ENCODE results near the gene WFDC6. TPM values are rescaled to one million over a fixed set of nuclear protein-coding genes. Genes with fewer than 3 reads are reported as not detected.

Gene WFDC6
- total RNA-seq, 1 experiment from 2014 or later: not detected

GRCh38 chr20:45523821-45524220 lies 15.5 kb downstream of the WFDC6 start:
- no CpG with 5 or more reads among the region's 1 CpG for WGBS (ENCODE audit: extremely low coverage, insufficient read length, low lambda C conversion rate)
- no peak overlapping the region for H3K23ac ChIP-seq (ENCODE audit: insufficient read length, low read depth, low read length)
- no peaks in the 10 kb centered on the region for H3K9me3 ChIP-seq (ENCODE audit: control insufficient read depth, low read depth, low read length)
- no peaks in the 10 kb centered on the region for H3K79me1 ChIP-seq (ENCODE audit: insufficient read depth, low read depth, low read length, poor library complexity, severe bottlenecking)
- DNase-seq: no peak
- no peak overlapping the region for H2BK20ac ChIP-seq (ENCODE audit: low read depth, low read length, poor library complexity, severe bottlenecking)
- no peak overlapping the region for H4K5ac ChIP-seq (ENCODE audit: insufficient read length, low read depth, low read length)
- H3K27me3 ChIP-seq (ENCODE audit: insufficient read depth, low read length): no peaks in the 10 kb centered on the region
- H2BK120ac ChIP-seq (ENCODE audit: low read depth, low read length, poor library complexity, severe bottlenecking): no peak overlapping the region
- H3K23me2 ChIP-seq (ENCODE audit: insufficient read length, low read depth, low read length, poor library complexity, severe bottlenecking): no peaks in the 10 kb centered on the region
- no peak overlapping the region for H4K8ac ChIP-seq (replicated peaks; ENCODE audit: insufficient read length, low read depth, low read length)
- H4K20me1 ChIP-seq (ENCODE audit: control insufficient read depth, insufficient read depth, insufficient read length): no peaks in the 10 kb centered on the region
- H3K4ac ChIP-seq (ENCODE audit: low read depth, low read length): no peak overlapping the region
- H2BK15ac ChIP-seq (ENCODE audit: low read depth, low read length): no peak overlapping the region
- no peak overlapping the region for H2AFZ ChIP-seq (ENCODE audit: low read length)
- no peak overlapping the region for H4K91ac ChIP-seq (ENCODE audit: insufficient read length, low read depth, low read length)
- Mint-ChIP-seq H3K27me3 (ENCODE audit: low read depth) (peaks cover 20% of the 10 kb centered on the region), H3K9me3 (no peaks in the 10 kb centered on the region; a peak in 1 of 5 replicates), H3K36me3 (ENCODE audit: insufficient read depth in 1 of 3, low read depth in 3 of 3) (no peaks in the 10 kb centered on the region), H3K27ac (no peak overlapping the region), H3K4me1 (no peaks in the 10 kb centered on the region), H3K4me3 (no peak overlapping the region)
- no peak overlapping the region for H3T11ph ChIP-seq (ENCODE audit: low read length)
- no peak overlapping the region for H3K14ac ChIP-seq (ENCODE audit: insufficient read depth, low read length)
- no peak overlapping the region for H2AK5ac ChIP-seq (ENCODE audit: insufficient read length, low read length)
- TF ChIP-seq CTCF (conservative IDR thresholded peaks at IDR 0.05): no peak
- no peak overlapping the region for H2BK12ac ChIP-seq (ENCODE audit: insufficient read length, low read depth, low read length)
- H3K9ac ChIP-seq (ENCODE audit: extremely low read depth, insufficient read length, low read length): no peak overlapping the region
- no peak overlapping the region for H3K56ac ChIP-seq (ENCODE audit: insufficient read length, low read depth, low read length)
- no peaks in the 10 kb centered on the region for H3K79me2 ChIP-seq (ENCODE audit: insufficient read depth, low read length)
- H3K4me1 ChIP-seq (ENCODE audit: insufficient read depth, low read length): no peaks in the 10 kb centered on the region
- no peak overlapping the region for H3K27ac ChIP-seq (ENCODE audit: insufficient read length, low read depth, low read length)
- no peak overlapping the region for H2BK5ac ChIP-seq (ENCODE audit: insufficient read length, low read length)
- H3K4me2 ChIP-seq (ENCODE audit: insufficient read depth, insufficient read length, low read length): no peak overlapping the region
- H3K18ac ChIP-seq (ENCODE audit: insufficient read length, low read depth, low read length): no peak overlapping the region

Data from H9 (cell line).